Measurements from ENCODE around the gene TRAF4.

GRCh38 chr17:28700830-28701492, 42.9 kb upstream of the TRAF4 start:
- no peak for TF ChIP-seq CTCF (IDR thresholded peaks at IDR 0.05)
- no peak for TF ChIP-seq POLR2AphosphoS5 (IDR thresholded peaks at IDR 0.05)

All from suprapubic skin (tissue), 3 donors.